ENCODE data around the gene SEC11A. TPM values are rescaled to one million over a fixed set of nuclear protein-coding genes. Genes with fewer than 3 reads are reported as not detected.

Gene SEC11A
- 170 and 225 TPM in 2 replicates for total RNA-seq

DNA sequence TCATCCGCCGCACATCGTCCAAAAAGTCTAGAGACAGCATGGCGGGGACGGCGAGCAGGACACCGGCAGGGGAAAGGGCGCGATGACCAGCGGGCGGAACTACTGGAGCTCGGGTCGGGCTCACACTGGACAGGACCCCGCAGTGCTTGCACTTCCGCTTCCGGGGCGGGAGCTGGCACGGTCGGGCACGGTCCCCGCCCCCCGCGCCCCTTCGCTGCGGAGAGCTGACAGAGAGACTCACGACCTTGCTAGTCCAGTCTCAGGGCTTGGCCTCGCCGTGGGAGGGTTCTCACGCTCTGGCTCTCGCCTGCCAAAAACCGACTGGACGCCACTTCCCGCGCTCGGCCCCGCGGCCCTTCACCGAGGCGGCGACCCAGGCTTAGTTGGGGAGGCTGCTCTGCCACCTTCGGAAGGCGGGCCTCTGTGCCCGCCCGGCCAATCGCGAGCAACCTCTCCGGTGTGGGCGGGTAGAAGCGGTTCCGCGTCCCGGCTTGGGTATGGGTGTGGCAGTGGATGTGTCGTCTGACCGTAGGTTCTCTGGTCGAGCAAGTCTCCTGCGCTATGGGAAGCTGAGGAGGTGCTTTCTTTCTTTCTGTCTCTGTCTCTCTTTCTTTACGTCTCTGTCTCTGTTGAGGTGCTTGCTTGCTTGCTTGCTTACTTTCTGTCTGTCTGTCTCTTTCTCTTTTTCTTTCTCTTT lies at the start of gene SEC11A:
SEC11A (minus strand) TSS at position 104 of the 697 bp plus-strand sequence; CDS start at position 40, 64 bp downstream.
- TF ChIP-seq, protein P1, sequence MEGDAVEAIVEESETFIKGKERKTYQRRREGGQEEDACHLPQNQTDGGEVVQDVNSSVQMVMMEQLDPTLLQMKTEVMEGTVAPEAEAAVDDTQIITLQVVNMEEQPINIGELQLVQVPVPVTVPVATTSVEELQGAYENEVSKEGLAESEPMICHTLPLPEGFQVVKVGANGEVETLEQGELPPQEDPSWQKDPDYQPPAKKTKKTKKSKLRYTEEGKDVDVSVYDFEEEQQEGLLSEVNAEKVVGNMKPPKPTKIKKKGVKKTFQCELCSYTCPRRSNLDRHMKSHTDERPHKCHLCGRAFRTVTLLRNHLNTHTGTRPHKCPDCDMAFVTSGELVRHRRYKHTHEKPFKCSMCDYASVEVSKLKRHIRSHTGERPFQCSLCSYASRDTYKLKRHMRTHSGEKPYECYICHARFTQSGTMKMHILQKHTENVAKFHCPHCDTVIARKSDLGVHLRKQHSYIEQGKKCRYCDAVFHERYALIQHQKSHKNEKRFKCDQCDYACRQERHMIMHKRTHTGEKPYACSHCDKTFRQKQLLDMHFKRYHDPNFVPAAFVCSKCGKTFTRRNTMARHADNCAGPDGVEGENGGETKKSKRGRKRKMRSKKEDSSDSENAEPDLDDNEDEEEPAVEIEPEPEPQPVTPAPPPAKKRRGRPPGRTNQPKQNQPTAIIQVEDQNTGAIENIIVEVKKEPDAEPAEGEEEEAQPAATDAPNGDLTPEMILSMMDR (IDR thresholded peaks at IDR 0.05; ENCODE audit: insufficient read depth, low read depth, low read length), result no peak
- DNase-seq (ENCODE audit: low read depth), result peak; percentile 94
- peak within 1 kb of the TSS; percentile 95 for H3K4me3 ChIP-seq (ENCODE audit: low read depth, low read length)

DNA sequence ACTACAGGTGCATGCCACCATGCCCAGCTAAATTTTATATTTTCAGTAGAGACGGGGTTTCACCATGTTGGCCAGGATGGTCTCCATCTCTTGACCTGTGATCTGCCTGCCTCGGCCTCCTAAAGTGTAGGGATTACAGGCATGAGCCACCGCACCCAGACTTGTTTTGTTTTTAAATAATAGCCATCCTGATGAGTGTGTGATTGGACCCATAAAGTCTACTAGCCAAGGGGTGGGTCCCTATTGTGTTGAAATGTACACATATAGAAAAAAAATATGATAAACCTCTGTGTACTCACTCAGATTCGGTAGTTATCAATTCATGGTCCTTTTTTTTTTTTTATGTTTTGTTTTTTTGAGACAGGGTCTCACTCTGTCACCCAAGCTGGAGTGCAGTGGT lies 49.7 kb upstream of the SEC11A start:
- no peak overlapping the region for H3K4me3 ChIP-seq (ENCODE audit: low read depth, low read length)
- DNase-seq (ENCODE audit: low read depth), result no peak
- TF ChIP-seq, protein P1 (IDR thresholded peaks at IDR 0.05; ENCODE audit: insufficient read depth, low read depth, low read length), result no peak

DNA sequence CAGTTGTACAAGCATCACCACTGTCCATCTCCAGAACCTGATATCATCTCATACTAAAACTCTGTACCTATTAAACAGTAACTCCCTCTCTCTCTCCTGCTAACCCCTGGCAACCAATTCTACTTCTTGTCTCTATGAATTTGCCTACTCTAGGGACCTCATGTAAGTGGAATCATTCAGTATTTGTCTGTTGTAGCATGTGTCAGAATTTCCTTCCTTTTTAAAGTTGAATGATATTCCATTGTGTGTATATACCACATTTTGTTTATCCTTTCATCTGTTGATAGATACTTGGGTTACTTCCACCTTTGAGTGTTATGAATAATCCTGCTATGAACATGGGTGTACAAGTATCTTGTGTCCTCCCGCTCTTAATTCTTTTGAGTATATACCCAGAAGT lies 49.0 kb upstream of the SEC11A start:
- H3K4me3 ChIP-seq (ENCODE audit: low read depth, low read length), result no peak overlapping the region
- no peak for DNase-seq (ENCODE audit: low read depth)
- TF ChIP-seq, protein P1 (IDR thresholded peaks at IDR 0.05; ENCODE audit: insufficient read depth, low read depth, low read length), result no peak

DNA sequence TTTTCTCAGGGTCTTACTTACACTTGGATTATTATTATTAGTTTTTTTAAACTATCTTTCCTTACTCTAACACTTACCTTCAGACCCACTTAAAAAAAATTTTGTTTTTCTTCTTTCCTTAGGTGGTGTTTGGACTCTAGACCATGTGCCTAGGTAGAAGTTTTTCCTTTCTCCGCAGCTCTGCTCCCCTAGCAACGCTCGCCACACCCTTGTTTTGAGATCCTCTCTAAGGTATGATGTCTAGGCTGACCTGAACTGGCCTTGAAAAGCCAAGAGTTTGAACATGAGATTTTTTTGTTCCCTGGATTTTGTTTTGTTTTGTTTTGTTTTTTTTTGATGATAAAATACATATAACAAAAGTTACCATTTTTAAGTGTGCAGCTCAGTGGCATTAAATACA lies 48.6 kb upstream of the SEC11A start:
- H3K4me3 ChIP-seq (ENCODE audit: low read depth, low read length), result no peak overlapping the region
- TF ChIP-seq, protein P1 (IDR thresholded peaks at IDR 0.05; ENCODE audit: insufficient read depth, low read depth, low read length), result no peak

DNA sequence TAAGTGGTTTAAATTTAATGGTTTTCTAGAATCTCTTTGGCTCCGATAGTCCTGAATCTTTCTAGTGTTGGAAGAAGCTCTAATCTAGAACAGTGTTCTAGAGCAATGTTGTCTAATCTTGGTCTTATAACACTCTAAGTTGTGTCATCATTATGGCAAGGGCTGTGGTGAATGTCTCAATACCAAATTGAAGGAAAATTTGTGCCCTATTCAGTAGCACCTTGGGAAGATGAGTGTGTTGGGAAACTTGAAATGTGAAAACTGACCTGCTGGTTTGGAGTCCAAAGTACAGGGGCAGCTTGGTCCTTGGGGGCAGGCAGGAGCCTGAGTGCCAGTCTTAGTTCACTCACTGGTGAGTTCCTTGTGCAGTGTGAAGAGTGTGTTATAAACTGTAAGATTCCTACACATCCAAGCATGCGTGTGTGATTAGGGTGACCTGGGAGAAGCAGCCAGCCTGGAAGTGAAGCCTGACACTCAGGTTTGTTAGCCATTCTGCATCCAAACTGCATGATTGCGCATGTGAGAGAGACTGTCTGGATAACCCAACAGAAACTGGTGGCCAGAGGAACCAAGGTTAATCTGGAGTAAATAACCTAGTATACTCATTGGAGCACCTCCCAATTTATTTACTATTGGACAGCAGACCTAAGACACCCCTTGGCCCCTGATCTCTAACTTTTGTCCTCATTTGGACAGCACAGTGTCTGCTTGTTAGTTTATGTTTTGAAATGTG lies 47.1 kb upstream of the SEC11A start:
- no peak for DNase-seq (ENCODE audit: low read depth)
- TF ChIP-seq, protein P1 (IDR thresholded peaks at IDR 0.05; ENCODE audit: insufficient read depth, low read depth, low read length), result no peak
- H3K4me3 ChIP-seq (ENCODE audit: low read depth, low read length), result no peak overlapping the region

More for the DNA sequence above, 48.6 kb upstream of the SEC11A start:
- DNase-seq (ENCODE audit: low read depth), result no peak

DNA sequence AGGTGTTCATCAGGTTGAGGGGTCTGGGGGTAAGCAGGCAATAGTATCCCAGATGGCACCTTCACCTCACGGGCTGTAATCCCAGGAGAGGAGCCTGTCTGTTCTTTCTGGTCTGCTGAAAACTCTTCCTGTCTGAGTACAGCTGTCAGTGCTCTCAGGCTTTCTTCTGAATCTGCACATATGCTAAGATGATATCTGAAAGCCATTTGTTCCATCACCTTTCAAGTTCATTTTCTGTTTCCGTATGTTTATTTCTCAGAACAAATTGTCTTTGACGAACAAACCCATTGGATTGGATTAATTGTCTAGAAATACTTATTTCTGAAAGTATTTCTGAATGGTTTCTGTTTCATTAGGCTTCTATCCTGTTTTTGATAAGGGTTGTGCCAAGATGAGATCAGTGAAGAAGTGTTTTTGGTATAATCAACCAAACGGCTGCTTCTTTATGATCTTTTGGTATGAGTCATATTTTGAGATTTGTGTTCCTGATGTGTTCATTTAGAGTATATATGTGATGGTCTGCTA lies 45.7 kb upstream of the SEC11A start:
- TF ChIP-seq, protein P1 (IDR thresholded peaks at IDR 0.05; ENCODE audit: insufficient read depth, low read depth, low read length), result no peak
- H3K4me3 ChIP-seq (ENCODE audit: low read depth, low read length), result no peak overlapping the region
- peak; percentile 25 for DNase-seq (ENCODE audit: low read depth)
